Measurements from ENCODE around the gene CFAP77.
A peak's percentile ranks its signal among the peaks of the same experiment; 100 is the strongest.

Gene CFAP77

GRCh38 chr9:132409828-132410528 lies at the start of gene CFAP77 (continued):
- no peak for TF ChIP-seq FEZF1 (tag by site-specific recombination; IDR thresholded peaks at IDR 0.05)
- no peak for TF ChIP-seq ZNF571 (tag by site-specific recombination; IDR thresholded peaks at IDR 0.05)
- no peak for TF ChIP-seq ZNF23 (tag by site-specific recombination; IDR thresholded peaks at IDR 0.05; ENCODE audit: borderline replicate concordance)
- no peak for TF ChIP-seq YY2 (tag by site-specific recombination; IDR thresholded peaks at IDR 0.05)
- no peak for TF ChIP-seq ZNF645 (tag by site-specific recombination; IDR thresholded peaks at IDR 0.05)
- no peak for TF ChIP-seq PBX3 (CRISPR knock-in tag; IDR thresholded peaks at IDR 0.05)
- no peak for TF ChIP-seq ZNF768 (tag by site-specific recombination; IDR thresholded peaks at IDR 0.05)
- no peak for TF ChIP-seq ZNF529 (tag by site-specific recombination; IDR thresholded peaks at IDR 0.05; ENCODE audit: insufficient replicate concordance)
- no peak for TF ChIP-seq ZFP69B (tag by site-specific recombination; IDR thresholded peaks at IDR 0.05)
- no peak for TF ChIP-seq ZNF350 (tag by site-specific recombination; IDR thresholded peaks at IDR 0.05)
- TF ChIP-seq ZNF488 (tag by site-specific recombination; IDR thresholded peaks at IDR 0.05) = no peak
- TF ChIP-seq ZNF16 (tag by site-specific recombination; IDR thresholded peaks at IDR 0.05; ENCODE audit: low read depth) = no peak
- no peak for TF ChIP-seq ZNF221 (tag by site-specific recombination; IDR thresholded peaks at IDR 0.05; ENCODE audit: borderline replicate concordance)
- no peak for TF ChIP-seq ZNF555 (tag by site-specific recombination; conservative IDR thresholded peaks at IDR 0.05)
- TF ChIP-seq ELK4 (IDR thresholded peaks at IDR 0.05; ENCODE audit: borderline replicate concordance, low read depth, low read length) = no peak
- no peak for TF ChIP-seq ZBTB48 (tag by site-specific recombination; IDR thresholded peaks at IDR 0.05)
- TF ChIP-seq ZNF785 (tag by site-specific recombination; IDR thresholded peaks at IDR 0.05) = no peak
- TF ChIP-seq ZNF324 (tag by site-specific recombination; IDR thresholded peaks at IDR 0.05) = peak; percentile 82; the same call in 1 of the 2 replicates
- TF ChIP-seq REST (tag by site-specific recombination; IDR thresholded peaks at IDR 0.05) = no peak
- no peak for TF ChIP-seq ZNF830 (tag by site-specific recombination; IDR thresholded peaks at IDR 0.05; ENCODE audit: low read depth)
- TF ChIP-seq ZNF510 (tag by site-specific recombination; IDR thresholded peaks at IDR 0.05; ENCODE audit: insufficient replicate concordance) = no peak
- TF ChIP-seq ZBTB10 (tag by site-specific recombination; IDR thresholded peaks at IDR 0.05) = no peak
- no peak for TF ChIP-seq SCRT2 (tag by site-specific recombination; IDR thresholded peaks at IDR 0.05)
- TF ChIP-seq ZNF404 (tag by site-specific recombination; IDR thresholded peaks at IDR 0.05) = no peak
- TF ChIP-seq ZNF18 (tag by site-specific recombination; IDR thresholded peaks at IDR 0.05) = no peak
- TF ChIP-seq ZNF341 (tag by site-specific recombination; IDR thresholded peaks at IDR 0.05; ENCODE audit: low read depth) = peak; percentile 41; the same call in 1 of the 2 replicates
